IMR-90 (cell line): ENCODE measurements around the gene NOS1AP.

Experiments
- BHLHE40 ChIP-seq: fragments of 150-350 bp; IDR thresholded peaks from 2 replicates; pipeline ENCODE4 v1.6.1; 2016; ENCODE audit warnings: mild to moderate bottlenecking, low read depth, low read length
- CEBPB ChIP-seq: IDR thresholded peaks from 2 replicates; pipeline ENCODE4 v1.6.1; 2012; ENCODE audit warnings: low read depth, low read length, improper control_type of control experiment
- CHD1 ChIP-seq: IDR thresholded peaks from 2 replicates; pipeline ENCODE4 v1.6.1; 2012; ENCODE audit warnings: low read depth, low read length, improper control_type of control experiment
- FOS ChIP-seq: fragments of 150-350 bp; IDR thresholded peaks from 2 replicates; pipeline ENCODE4 v1.6.1; 2016; ENCODE audit warnings: low read depth, low read length
- MAZ ChIP-seq: IDR thresholded peaks from 2 replicates; pipeline ENCODE4 v1.6.1; 2012; ENCODE audit warnings: low read depth, mild to moderate bottlenecking, low read length, improper control_type of control experiment, moderate library complexity, borderline replicate concordance
- MXI1 ChIP-seq: IDR thresholded peaks from 2 replicates; pipeline ENCODE4 v1.6.1; 2012; ENCODE audit warnings: low read depth, mild to moderate bottlenecking, low read length, moderate library complexity, borderline replicate concordance
- NFE2L2 ChIP-seq: fragments of 150-350 bp; IDR thresholded peaks from 2 replicates; pipeline ENCODE4 v1.6.1; 2016; ENCODE audit warnings: low read depth, mild to moderate bottlenecking, low read length
- POLR2A ChIP-seq: IDR thresholded peaks from 2 replicates; pipeline ENCODE4 v1.6.1; 2012; ENCODE audit warnings: mild to moderate bottlenecking, low read depth, low read length
- RAD21 ChIP-seq: IDR thresholded peaks from 2 replicates; pipeline ENCODE4 v1.6.1; 2012; ENCODE audit warnings: low read length, improper control_type of control experiment
- SMC3 ChIP-seq: fragments of 150-350 bp; IDR thresholded peaks from 2 replicates; pipeline ENCODE4 v1.6.1; 2016; ENCODE audit warnings: low read depth, mild to moderate bottlenecking, antibody characterized with exemption, low read length, moderate library complexity
- TF ChIP-seq, protein P1 (sequence below): conservative IDR thresholded peaks from 2 replicates; pipeline ENCODE4 v1.5.1; 2012; ENCODE audit warnings: mild to moderate bottlenecking, low read depth, low read length, improper control_type of control experiment
- TF ChIP-seq, protein P2 (sequence below): fragments of 150-350 bp; IDR thresholded peaks from 2 replicates; pipeline ENCODE4 v1.6.1; 2016; ENCODE audit warnings: low read depth, mild to moderate bottlenecking, low read length, moderate library complexity, borderline replicate concordance
- TF ChIP-seq, protein P3 (sequence below): fragments of 150-350 bp; IDR thresholded peaks from 2 replicates; pipeline ENCODE4 v1.6.1; 2017; ENCODE audit warnings: mild to moderate bottlenecking, antibody characterized with exemption, low read length, low read depth

DNA sequence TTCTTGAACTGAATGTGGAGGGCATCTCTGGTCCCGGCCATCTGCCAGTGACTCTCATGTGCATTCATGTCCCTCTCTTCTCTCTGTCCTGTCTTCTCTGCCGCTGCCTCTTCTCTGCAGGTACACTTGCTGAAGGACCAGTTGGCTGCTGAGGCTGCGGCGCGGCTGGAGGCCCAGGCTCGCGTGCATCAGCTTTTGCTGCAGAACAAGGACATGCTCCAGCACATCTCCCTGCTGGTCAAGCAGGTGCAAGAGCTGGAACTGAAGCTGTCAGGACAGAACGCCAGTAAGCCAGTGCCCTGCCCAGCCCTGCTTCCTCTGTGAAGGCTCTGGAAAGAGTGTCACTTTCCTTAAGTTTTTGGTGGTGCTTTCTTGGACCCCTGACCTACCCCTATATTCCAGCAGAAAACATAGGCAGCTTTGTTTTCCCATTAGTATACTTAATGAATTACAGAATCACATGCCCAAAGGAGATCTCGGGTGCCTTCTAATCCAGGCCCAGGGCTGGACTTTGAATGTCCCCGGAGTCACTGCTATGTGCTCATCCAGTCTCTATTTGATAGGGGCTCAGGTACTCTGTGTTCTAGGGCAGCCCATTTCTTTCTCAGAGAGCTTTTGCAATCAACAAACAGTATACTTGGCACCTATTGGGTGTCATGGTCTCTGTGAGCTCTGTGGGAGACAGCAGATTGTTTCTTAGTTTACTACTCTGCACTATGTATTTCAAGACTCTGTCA lies 296.0 kb downstream of the NOS1AP start:
- TF ChIP-seq, protein P1, sequence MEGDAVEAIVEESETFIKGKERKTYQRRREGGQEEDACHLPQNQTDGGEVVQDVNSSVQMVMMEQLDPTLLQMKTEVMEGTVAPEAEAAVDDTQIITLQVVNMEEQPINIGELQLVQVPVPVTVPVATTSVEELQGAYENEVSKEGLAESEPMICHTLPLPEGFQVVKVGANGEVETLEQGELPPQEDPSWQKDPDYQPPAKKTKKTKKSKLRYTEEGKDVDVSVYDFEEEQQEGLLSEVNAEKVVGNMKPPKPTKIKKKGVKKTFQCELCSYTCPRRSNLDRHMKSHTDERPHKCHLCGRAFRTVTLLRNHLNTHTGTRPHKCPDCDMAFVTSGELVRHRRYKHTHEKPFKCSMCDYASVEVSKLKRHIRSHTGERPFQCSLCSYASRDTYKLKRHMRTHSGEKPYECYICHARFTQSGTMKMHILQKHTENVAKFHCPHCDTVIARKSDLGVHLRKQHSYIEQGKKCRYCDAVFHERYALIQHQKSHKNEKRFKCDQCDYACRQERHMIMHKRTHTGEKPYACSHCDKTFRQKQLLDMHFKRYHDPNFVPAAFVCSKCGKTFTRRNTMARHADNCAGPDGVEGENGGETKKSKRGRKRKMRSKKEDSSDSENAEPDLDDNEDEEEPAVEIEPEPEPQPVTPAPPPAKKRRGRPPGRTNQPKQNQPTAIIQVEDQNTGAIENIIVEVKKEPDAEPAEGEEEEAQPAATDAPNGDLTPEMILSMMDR, result no peak
- TF ChIP-seq, protein P2, sequence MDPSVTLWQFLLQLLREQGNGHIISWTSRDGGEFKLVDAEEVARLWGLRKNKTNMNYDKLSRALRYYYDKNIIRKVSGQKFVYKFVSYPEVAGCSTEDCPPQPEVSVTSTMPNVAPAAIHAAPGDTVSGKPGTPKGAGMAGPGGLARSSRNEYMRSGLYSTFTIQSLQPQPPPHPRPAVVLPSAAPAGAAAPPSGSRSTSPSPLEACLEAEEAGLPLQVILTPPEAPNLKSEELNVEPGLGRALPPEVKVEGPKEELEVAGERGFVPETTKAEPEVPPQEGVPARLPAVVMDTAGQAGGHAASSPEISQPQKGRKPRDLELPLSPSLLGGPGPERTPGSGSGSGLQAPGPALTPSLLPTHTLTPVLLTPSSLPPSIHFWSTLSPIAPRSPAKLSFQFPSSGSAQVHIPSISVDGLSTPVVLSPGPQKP, result no peak
- TF ChIP-seq RAD21, result no peak
- no peak for TF ChIP-seq POLR2A
- no peak for TF ChIP-seq SMC3
- TF ChIP-seq FOS, result no peak
- TF ChIP-seq NFE2L2, result no peak
- no peak for TF ChIP-seq CHD1
- TF ChIP-seq CEBPB, result no peak
- TF ChIP-seq BHLHE40, result no peak
- TF ChIP-seq, protein P3, sequence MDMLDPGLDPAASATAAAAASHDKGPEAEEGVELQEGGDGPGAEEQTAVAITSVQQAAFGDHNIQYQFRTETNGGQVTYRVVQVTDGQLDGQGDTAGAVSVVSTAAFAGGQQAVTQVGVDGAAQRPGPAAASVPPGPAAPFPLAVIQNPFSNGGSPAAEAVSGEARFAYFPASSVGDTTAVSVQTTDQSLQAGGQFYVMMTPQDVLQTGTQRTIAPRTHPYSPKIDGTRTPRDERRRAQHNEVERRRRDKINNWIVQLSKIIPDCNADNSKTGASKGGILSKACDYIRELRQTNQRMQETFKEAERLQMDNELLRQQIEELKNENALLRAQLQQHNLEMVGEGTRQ, result no peak
- TF ChIP-seq MXI1, result no peak
- TF ChIP-seq MAZ, result no peak
